Measurements from ENCODE around the gene ARGLU1.

GRCh38 chr13:106498571-106498970 lies 69.4 kb downstream of the ARGLU1 start:
- TF ChIP-seq, protein P1, sequence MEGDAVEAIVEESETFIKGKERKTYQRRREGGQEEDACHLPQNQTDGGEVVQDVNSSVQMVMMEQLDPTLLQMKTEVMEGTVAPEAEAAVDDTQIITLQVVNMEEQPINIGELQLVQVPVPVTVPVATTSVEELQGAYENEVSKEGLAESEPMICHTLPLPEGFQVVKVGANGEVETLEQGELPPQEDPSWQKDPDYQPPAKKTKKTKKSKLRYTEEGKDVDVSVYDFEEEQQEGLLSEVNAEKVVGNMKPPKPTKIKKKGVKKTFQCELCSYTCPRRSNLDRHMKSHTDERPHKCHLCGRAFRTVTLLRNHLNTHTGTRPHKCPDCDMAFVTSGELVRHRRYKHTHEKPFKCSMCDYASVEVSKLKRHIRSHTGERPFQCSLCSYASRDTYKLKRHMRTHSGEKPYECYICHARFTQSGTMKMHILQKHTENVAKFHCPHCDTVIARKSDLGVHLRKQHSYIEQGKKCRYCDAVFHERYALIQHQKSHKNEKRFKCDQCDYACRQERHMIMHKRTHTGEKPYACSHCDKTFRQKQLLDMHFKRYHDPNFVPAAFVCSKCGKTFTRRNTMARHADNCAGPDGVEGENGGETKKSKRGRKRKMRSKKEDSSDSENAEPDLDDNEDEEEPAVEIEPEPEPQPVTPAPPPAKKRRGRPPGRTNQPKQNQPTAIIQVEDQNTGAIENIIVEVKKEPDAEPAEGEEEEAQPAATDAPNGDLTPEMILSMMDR (IDR thresholded peaks at IDR 0.05; ENCODE audit: low read depth, low read length, poor library complexity, severe bottlenecking), result no peak
- no peak for TF ChIP-seq EZH2phosphoT487 (IDR thresholded peaks at IDR 0.05; ENCODE audit: borderline replicate concordance, low read length)

Data from DOHH2 (cell line).